ENCODE results near the gene KLKB1. TPM values are rescaled to one million over a fixed set of nuclear protein-coding genes. Genes with fewer than 3 reads are reported as not detected.

The KLKB1 gene
- total RNA-seq, 2 donors from 2014 or later = 1.2 TPM

DNA sequence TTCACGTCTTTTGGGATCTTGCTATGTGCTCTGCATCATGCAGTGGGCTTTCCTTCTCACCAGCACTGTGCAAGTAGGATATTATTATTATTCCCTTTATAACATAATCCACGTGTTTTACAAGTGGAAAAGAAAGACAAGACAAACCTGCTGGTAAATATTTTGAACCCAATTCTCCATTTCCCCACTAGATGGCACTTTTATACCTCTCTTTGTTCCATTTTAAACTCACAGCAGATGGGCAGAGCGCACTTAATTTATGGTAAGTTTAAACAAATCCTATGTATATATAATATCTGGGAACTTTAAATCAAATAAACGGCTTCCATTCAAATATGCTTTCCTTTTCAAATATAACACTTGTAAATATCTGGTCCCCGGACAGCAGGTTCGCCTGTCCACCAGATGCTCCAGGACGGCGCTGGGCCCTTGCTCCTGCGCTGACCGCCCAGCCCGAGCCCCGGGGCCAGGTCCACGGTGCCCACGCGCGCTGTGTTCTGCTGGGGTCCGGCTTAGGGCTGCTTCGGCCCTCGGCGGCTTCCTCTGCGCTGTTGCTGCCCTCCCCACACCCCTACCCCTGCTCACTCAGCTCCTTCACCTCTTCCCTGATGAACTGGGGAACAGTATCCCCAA, 69.8 kb downstream of the KLKB1 start:
- peak; percentile 50 for ATAC-seq

DNA sequence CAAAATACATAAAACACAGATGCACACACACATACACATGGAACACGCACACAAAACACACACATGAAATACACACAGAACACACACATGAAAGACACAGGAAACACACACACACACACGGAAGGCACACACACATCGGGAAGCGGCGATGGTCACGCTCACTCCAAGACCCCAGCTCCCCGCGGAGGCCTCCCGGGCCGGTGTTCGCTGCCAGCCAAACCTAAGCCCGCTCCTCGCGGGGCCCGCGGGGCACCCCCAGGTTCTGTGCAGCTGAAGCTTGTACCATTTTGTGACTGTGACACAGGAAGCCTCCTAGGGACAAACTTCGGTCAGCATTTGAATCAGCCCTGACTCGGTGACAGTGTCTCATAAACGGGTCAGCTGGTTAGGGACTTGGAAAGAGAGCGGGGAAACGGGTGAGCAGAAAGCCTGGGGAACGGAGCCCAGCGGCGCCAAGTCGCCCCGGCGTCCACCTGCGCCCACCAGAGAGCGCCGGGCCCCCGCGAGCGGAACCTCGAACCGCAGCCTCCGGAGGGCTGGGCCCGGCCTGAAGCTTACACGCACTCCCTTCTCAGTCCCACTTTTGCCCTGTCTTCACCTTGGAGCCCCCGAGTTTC, 70.8 kb downstream of the KLKB1 start:
- ATAC-seq = no peak
- DNase-seq = no peak
- intact Hi-C loops (cut with DNase I, micrococcal nuclease) = loop anchor here in 1 of 2 donors (10.0 kb wide), 1 partner anchor 287 kb away; no protein-coding TSS in a partner anchor

More for the DNA sequence above, 69.8 kb downstream of the KLKB1 start:
- intact Hi-C loops (cut with DNase I, micrococcal nuclease) = loop anchor here (2.0 to 10.0 kb wide), 2 partner anchors 288 to 290 kb away; no protein-coding TSS in a partner anchor
- DNase-seq = no peak

DNA sequence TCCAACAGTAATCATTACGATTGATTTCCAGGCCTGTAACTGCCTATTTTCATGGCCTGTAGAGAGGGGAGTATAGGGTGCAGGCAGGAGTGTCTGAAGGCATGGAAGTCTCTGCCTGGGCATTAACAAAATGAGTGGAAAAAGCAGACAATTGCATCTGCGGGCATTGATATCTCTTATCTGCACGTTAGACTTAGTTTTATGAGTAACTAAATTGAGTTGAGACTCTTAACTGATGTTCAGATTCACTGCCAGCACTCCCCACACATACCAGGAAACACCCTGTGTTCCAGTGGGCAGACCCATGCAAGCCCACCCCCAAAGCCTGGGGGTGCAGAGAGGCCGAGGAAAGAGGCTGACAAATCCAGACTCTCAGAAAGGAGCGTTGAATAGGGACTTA, 72.0 kb downstream of the KLKB1 start:
- no peak for DNase-seq
- peak; percentile 29 for ATAC-seq
- intact Hi-C loops (cut with DNase I, micrococcal nuclease) = loop anchor here in 1 of 2 donors (10.0 kb wide), 1 partner anchor 286 kb away; no protein-coding TSS in a partner anchor

DNA sequence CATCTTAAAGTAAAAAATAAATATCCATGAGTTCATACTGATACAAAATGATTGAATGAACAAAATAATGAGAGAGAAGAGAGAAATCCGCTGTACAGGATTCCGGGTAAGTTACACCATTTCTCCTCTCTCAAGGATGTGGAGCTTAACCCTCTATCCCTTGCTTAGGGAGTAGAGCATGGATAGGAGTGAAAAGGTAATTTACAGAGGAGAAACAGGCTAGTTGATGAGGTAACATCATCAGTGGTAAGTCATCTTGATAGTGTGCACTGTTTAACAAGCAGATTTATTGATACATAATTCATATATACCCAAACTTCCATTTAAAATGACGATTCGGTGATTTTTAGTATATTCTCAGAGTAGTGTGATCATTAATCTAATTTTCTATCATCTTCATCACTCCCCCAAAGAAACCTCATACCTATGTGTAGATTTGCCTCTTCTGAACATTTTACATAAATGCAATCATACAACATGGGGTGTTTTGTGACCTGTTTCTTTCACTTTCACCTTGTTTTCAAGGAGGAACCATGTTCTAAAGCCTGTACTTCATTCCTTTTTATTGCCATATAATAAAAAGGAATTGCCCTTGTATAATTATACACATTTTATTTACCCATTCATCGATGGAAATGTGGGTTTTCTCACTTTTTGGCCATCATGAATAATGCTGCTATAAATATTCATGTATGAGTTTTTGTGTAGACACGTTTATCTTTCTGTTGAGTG, 73.5 kb downstream of the KLKB1 start:
- intact Hi-C loops (cut with DNase I, micrococcal nuclease) = no loop called here
- ATAC-seq (peak; percentile 91), DNase-seq (no peak)

- intact Hi-C loops (cut with DNase I, micrococcal nuclease) = no loop called here
- DNase-seq = no peak
- ATAC-seq = no peak
Observed at GRCh38 chr4:186304216-186304615, 76.9 kb downstream of the KLKB1 start.

GRCh38 chr4:186304866-186305505, 77.7 kb downstream of the KLKB1 start:
- DNase-seq = no peak
- intact Hi-C loops (cut with DNase I, micrococcal nuclease) = no loop called here
- ATAC-seq = no peak

DNA sequence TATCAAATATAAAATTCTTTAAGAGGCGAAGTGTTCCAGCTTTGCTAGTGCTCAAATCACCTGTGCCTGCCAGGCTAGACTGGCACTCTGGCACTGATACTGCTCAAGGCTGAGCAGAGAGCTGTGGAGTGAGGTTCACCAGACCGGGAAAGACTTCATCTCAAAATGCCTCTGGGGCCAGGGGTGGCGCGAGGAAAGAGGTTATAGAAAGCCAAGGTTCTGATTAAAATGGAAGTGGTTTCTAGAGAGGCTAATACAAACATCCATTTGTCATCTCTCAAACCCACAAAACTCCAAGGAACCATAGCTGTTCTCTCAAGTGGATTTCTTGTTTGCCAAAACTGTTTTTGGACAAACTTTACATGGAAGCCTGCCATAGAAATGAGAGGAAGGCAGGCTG, 80.2 kb downstream of the KLKB1 start:
- DNase-seq (no peak), ATAC-seq (no peak)
- intact Hi-C loops (cut with DNase I, micrococcal nuclease) = no loop called here

- DNase-seq (no peak), ATAC-seq (no peak)
- intact Hi-C loops (cut with DNase I, micrococcal nuclease) = no loop called here
Observed at GRCh38 chr4:186307916-186308315, 80.6 kb downstream of the KLKB1 start.

Other genes with a start within 250 kb of the KLKB1 start
- 10 to 100 TPM; 29.0 to 30.4 TPM for gene TLR3, start 158.4 kb upstream of the KLKB1 start, total RNA-seq
- 10 to 100 TPM; 15.2 to 18.4 TPM for gene FAM149A, start 122.8 kb upstream of the KLKB1 start, total RNA-seq
- 10 to 100 TPM; 40.9 to 49.5 TPM for gene CYP4V2, start 35.9 kb upstream of the KLKB1 start, total RNA-seq
- gene F11, start 38.7 kb downstream of the KLKB1 start, total RNA-seq = under 1 TPM in 1 of 2 donors, not detected in 1; 0.45 TPM

All from left colon (tissue), 2 donors.